NOMO-1 treated with dmso at 0.1 percent for 144 hours (cell line): ENCODE results near the gene RBM33.

Experiments used
- DNase-seq: peaks from one replicate; lab custom pipeline; 2025; ENCODE audit not compliant: unreplicated experiment; lab: John Stamatoyannopoulos, UW

Gene RBM33

DNA sequence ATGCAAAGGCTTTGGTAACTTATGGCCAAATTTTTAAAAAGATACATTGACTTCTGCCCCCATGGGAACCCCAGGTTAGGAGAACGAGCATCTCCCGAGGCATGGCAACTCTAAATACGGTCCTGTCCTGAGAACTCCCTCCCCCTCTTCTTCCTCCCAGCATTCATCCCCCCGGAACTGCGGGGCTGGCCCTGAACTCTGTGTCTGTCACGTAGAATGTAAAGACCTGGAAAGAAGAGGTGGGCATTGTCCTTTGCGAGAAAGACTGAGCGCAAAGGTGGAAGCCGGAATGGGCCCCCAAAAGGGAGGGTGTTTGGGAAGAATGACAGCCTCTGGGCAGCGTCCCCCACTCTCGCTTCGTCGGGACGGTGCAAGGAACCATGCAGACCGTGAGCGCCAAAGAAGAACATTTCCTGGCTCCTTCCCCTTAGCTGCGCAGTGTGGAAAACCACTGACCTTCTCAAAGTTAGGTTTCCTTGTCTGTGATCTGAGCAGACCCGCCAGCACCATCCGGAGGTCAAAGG is 146.8 kb downstream of the RBM33 start:
- no peak for DNase-seq

DNA sequence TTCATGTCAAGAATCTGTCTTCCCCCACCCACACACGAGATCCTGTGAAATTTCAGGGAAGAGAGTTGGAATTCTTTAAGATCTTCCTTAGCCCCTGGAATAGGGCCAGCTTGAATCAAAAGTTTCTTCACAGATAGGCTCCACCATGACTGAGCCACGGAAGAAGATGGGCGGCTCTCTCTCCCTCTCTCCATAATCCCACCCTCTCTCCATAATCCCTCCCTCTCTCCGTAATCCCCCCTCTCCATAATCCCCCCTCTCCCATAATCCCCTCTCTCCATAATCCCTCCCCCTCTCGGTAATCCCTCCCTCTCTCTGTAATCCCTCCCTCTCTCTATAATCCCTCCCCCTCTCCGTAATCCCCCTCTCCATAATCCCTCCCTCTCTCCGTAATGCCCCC is 147.4 kb downstream of the RBM33 start:
- DNase-seq, result no peak

DNA sequence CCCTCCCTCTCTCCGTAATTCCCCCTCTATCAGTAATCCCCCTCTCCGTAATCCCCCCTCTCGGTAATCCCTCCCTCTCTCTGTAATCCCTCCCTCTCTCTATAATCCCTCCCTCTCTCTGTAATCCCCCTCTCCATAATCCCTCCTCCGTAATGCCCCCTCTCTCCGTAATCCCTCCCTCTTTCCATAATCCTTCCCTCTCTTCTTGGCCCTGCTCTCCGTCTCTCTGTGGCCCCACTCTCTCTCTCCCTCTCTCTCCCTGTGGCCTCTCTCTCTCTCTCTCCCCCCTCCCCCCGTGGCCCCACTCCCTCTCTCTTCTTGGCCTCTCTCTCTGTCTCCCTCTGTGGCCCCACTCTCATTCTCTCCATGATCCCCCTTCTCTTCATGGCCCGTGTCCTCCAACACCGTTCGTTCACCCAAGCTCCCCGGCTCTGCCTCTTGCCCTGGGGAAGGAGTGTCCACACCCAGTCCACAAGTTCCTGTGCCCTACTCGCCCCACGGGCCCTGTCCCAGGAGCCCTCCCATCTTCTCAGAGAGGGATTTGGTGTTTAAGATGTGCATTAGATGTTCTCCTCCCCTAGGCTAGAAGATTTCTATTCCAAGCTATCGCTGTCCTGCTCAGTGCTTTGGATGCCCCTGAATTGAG is 148.0 kb downstream of the RBM33 start:
- DNase-seq, result no peak

DNA sequence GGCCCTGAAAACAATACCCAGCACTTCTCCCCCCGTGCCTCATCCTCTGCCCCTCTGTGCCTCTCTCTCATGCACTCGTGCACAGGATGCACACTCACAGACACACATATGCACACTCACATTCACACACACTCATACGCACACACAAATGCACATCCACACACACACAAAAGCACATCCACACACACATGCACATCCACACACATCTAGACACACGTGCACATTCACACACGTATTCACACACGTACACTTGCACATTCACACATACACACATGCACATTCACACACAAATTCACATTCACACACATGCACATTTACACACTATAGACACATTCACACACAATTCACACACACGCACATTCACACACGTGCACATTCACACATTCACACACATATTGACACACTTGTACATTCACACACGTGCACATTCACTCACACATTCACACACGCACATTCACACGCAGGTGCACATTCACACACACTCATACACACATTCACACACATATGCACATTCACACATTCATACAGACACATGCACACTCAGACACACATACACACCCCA is 148.6 kb downstream of the RBM33 start:
- no peak for DNase-seq

- DNase-seq, result no peak
Observed at GRCh38 chr7:155793720-155794119, 149.3 kb downstream of the RBM33 start.

GRCh38 chr7:155794196-155794595 is 149.7 kb downstream of the RBM33 start:
- no peak for DNase-seq

- no peak for DNase-seq
Observed at GRCh38 chr7:155795401-155795800, 150.9 kb downstream of the RBM33 start.

DNA sequence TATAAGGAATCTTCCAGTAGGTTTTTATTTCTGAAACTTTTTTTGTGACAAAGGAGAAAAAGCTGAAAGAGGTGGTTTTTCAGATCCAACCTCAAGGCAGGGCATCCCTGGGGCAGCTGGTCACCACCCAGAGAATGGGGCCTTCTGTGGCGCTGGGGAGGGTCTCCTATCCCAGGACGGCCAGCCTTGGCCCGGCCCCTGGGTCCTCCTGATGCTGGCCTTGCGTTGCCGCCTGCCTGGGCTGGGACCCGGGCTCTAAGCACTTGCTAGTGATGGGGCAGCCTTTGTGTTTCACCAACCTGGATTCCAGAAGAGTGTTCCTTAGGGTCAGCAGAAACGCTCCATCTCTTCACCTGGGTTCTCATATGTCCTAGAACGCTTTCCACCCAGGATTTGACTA is 151.5 kb downstream of the RBM33 start:
- no peak for DNase-seq

GRCh38 chr7:155796381-155797261 is 152.2 kb downstream of the RBM33 start:
- no peak for DNase-seq

DNA sequence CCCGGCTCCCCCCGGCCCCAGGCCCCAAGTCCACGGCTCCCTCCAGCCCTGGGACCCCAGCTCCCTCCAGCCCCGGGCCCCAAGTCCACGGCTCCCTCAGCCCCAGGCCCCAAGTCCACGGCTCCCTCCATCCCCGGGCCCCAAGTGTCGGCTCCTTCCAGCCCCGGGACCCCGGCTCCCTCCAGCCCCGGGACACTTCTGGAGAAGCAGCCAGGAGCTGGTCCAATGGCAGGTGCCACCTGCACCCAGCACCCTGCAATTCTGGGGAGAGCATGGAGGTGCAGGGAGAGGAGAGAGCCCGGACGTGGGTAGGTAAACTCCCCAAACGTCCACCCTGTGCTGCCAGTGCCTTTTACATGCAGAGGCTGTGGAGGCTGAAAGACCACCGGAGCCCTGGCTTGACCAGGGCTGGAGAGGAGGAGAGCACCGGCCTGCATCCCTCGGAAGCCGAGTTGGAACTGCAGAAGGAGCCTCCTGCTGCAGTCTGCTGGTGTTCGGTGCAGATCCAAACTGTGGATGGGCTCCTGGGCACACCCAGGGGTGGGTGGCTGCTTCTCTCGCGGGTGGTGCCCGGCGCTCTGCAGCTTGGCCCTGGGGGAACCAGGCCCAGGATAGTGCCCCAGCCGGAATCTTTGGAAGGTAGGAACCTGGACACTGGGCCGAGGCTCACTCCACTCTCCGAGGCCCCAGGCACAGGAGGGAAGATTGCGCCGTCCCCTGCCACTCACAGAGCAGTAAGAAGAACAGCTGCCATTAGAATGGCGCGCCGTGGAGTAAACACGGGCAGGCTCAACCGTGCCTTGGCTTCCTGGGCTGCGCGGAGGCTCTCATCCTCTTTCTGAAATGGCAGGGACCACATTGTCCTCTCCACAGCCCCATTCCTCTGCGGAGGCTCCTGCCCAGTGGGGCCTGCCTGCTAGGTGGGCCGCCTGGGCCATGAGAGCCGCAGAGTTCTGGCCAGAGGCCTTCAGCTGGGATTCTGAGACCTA is 153.1 kb downstream of the RBM33 start:
- DNase-seq, result no peak

- peak; percentile 11 for DNase-seq
Observed at GRCh38 chr7:155798673-155799439, 154.4 kb downstream of the RBM33 start.

GRCh38 chr7:155799514-155799913 is 155.1 kb downstream of the RBM33 start:
- DNase-seq, result no peak

DNA sequence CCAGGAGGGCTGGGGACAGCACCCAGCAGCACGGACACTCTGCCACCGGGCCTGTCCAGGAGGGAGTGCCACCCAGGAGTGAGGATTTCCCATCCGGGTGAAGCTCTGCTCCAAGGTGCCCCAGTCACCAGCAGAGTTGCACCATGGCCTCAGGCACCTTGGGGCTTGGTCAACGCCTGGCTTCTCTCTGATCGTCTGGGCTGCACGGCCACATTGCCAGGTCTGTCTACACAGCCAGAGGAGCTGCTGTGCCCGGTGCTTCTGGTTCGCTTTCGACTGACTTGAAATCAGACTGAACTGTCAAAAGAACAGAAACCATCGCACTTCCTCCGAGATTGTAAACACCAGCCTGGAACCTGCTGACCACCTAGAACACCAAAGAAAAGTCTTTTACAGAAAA is 155.8 kb downstream of the RBM33 start:
- DNase-seq, result no peak

GRCh38 chr7:155800741-155801267 is 156.3 kb downstream of the RBM33 start:
- DNase-seq, result no peak

GRCh38 chr7:155802291-155802690 is 157.8 kb downstream of the RBM33 start:
- DNase-seq, result no peak

- no peak for DNase-seq
Observed at GRCh38 chr7:155802906-155803417, 158.5 kb downstream of the RBM33 start.

- peak; percentile 16 for DNase-seq
Observed at GRCh38 chr7:155803418-155804376, 159.2 kb downstream of the RBM33 start.

GRCh38 chr7:155804431-155804831 is 160.0 kb downstream of the RBM33 start:
- no peak for DNase-seq
